Kidney (tissue), 14 donors: ENCODE data around the gene ALKBH3. TPM values are rescaled to one million over a fixed set of nuclear protein-coding genes. Genes with fewer than 3 reads are reported as not detected.

Experiments used
- DNase-seq, 5 donors: peaks; one replicate each; pipeline ENCODE4 v3.0.0-alpha.2; 2013 to 2020
- FAIRE-seq: peaks from 2 replicates; lab custom pipeline; 2012; peaks lifted over from hg19 to GRCh38; lab: Jason Lieb, UNC
- H3K27ac ChIP-seq, 2 donors: one replicate each; pipeline ENCODE4 v1.7.0; 2013; ENCODE audit warnings: low read depth in 2 of 2, low read length in 2 of 2, inconsistent platforms in 1 of 2
- H3K27me3 ChIP-seq: one replicate; pipeline ENCODE4 v1.7.1; 2013; ENCODE audit warnings: low read length, inconsistent platforms; ENCODE audit not compliant: control insufficient read depth, insufficient read depth
- H3K36me3 ChIP-seq, 3 donors: one replicate each; pipeline versions ENCODE4 v1.7.0 to v1.7.1; 2013; ENCODE audit warnings: low read length in 3 of 3, control low read depth in 1 of 3, inconsistent platforms in 1 of 3; ENCODE audit not compliant: insufficient read depth in 3 of 3, control insufficient read depth in 2 of 3
- H3K4me1 ChIP-seq, 3 donors: one replicate each; pipeline versions ENCODE4 v1.7.0 to v1.7.1; 2013; ENCODE audit warnings: low read length in 3 of 3, inconsistent platforms in 1 of 3, low read depth in 1 of 3; ENCODE audit not compliant: control insufficient read depth in 2 of 3, insufficient read depth in 2 of 3
- H3K4me3 ChIP-seq, 3 donors: one replicate each; pipeline versions ENCODE4 v1.7.0 to v1.8.1; 2013; ENCODE audit warnings: low read length in 3 of 3, control low read depth in 1 of 3, inconsistent platforms in 1 of 3
- H3K9ac ChIP-seq, 3 donors: one replicate each; pipeline versions ENCODE4 v1.7.0 to v1.7.1; 2013; ENCODE audit warnings: low read length in 3 of 3, control low read depth in 1 of 3, inconsistent platforms in 1 of 3
- H3K9me3 ChIP-seq, 3 donors: one replicate each; pipeline versions ENCODE4 v1.7.0 to v1.7.1; 2013; ENCODE audit warnings: low read length in 3 of 3, control low read depth in 1 of 3, inconsistent platforms in 1 of 3; ENCODE audit not compliant: control insufficient read depth in 2 of 3, insufficient read depth in 1 of 3
- intact Hi-C: fragments of 100-400 bp; cut with DNase I; formaldehyde crosslinking; loops from one replicate; pipeline ENCODE4 v1.11.1; 2022
- polyA plus RNA-seq: library from polyadenylated mRNA; stranded (reverse); fragments of 350-450 nt; fragmentation: Illumina TruSeq; extraction: RNeasy Lipid Tissue Mini Kit (QIAGEN cat#74804); gene quantifications from one replicate; pipeline ENCODE4 v1.2.3, GENCODE V29; 2014; ENCODE audit warnings: low read depth, low replicate concordance; ENCODE audit not compliant: insufficient read depth
- total RNA-seq: library from RNA; stranded (reverse); fragmentation: NEBNext Ultra II Directional; extraction: Animal tissue kit (Norgen Biotek cat#: 25700); gene quantifications from one replicate; pipeline ENCODE4 v1.2.1, GENCODE V29; 2021
- TF ChIP-seq, protein P1 (sequence below): IDR thresholded peaks from 3 replicates; pipeline ENCODE4 v1.5.1; 2012; ENCODE audit warnings: mild to moderate bottlenecking, moderate library complexity, borderline replicate concordance; ENCODE audit not compliant: insufficient read depth; ENCODE audit errors: extremely low read depth
- donor health status: control.
- donor health status: control.
- donor health status: control.
- donor health status: control.
- donor health status: control.
- donor health status: DM: yes; HTN: yes; CAD: no.
- donor health status: Normal renal cell carcinoma (clear cell type).

ALKBH3 gene
- total and polyA plus RNA-seq, 2 donors from 2014 or later: 23.8 to 49.0 TPM

DNA sequence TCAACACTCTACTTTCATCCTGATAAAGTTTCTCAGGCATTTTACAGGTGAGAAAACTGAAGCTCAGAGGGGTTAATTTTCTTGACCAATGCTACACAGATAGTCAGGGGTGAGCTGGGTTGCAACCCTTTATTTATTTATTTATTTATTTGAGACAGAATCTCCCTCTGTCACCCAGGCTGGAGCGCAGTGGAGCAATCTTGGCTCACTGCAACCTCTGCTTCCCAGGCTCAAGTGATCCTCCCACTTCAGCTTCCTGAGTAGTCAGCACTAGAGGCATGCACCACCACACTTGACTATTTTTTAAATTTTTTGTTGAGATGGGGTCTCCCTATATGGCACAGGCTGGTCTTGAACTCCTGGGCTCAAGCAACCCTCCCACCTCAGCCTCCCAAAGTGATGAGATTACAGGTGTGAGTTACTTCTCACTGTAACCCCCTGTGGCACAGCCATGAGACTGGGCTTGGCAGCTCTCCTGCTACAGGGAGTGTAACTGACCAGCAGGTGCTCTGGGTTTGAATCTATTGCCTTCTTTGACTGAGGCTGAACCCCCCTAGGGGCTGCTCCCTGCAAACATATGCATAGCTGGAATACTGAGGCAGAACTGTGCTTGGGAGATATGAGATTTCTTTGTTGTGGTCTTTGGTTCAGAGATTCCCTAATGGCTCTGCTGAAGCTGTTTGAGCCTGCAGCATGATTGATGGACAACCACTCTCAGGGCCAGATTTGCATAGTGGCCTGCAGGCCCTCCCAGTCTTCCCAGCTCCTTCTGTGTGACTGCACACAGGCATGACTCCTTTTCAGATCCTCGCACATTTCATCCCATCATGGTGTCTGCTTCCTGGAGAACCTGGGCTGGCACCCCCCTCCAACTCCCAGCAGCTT, 68.0 kb downstream of the ALKBH3 start:
- Histone ChIP-seq H3K27me3 (peaks cover 8% of the 10 kb centered on the region), H3K9me3 (no peaks in the 10 kb centered on the region), H3K27ac (peak overlapping the region; percentile 38 to 47), H3K9ac (no peak overlapping the region), H3K4me3 (no peak overlapping the region), H3K36me3 (no peaks in the 10 kb centered on the region), H3K4me1 (peaks cover 0 to 12% (median 0%) of the 10 kb centered on the region in 3 donors)
- DNase-seq: peak in 1 of 5 donors; percentile 30
- intact Hi-C loops: loop anchor here (10.0 kb wide), 1 partner anchor 86 kb away; no protein-coding TSS in a partner anchor
- TF ChIP-seq, protein P1, sequence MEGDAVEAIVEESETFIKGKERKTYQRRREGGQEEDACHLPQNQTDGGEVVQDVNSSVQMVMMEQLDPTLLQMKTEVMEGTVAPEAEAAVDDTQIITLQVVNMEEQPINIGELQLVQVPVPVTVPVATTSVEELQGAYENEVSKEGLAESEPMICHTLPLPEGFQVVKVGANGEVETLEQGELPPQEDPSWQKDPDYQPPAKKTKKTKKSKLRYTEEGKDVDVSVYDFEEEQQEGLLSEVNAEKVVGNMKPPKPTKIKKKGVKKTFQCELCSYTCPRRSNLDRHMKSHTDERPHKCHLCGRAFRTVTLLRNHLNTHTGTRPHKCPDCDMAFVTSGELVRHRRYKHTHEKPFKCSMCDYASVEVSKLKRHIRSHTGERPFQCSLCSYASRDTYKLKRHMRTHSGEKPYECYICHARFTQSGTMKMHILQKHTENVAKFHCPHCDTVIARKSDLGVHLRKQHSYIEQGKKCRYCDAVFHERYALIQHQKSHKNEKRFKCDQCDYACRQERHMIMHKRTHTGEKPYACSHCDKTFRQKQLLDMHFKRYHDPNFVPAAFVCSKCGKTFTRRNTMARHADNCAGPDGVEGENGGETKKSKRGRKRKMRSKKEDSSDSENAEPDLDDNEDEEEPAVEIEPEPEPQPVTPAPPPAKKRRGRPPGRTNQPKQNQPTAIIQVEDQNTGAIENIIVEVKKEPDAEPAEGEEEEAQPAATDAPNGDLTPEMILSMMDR: no peak
- no peak for FAIRE-seq

DNA sequence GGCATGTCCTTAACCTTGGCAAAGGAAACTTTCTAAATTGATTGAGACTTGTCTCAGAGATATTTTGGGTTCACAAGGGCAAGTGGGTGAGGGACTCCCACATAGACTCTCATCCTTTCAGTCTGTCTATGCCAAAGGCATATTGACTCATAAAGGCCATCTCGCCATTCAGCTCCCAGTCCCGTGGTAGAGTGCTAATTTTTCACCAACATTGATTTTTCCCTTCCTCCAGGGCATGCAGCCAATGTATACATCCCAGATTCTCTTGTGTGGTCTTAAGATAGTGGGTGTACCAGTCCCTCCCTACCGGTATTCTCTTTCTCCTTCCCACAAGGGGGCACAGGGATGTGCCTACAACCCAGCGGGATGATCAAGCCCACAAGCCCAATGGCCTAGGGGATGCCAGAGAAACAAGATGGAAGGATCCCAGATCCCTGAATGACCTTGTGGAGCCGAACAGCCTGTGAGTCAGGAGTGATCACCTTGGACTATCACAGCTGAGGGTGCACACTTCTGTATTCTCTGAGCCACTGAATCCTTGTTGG, 69.8 kb downstream of the ALKBH3 start:
- H3K27me3 ChIP-seq: peaks cover under 1% of the 10 kb centered on the region
- H3K27ac ChIP-seq: no peak overlapping the region
- no peak overlapping the region for H3K4me3 ChIP-seq
- TF ChIP-seq, protein P1: no peak
- H3K36me3 ChIP-seq: no peaks in the 10 kb centered on the region
- no peaks in the 10 kb centered on the region for H3K9me3 ChIP-seq
- FAIRE-seq (no peak), DNase-seq (no peak)
- intact Hi-C loops: no loop called here
- peaks cover 0 to 2% (median 0%) of the 10 kb centered on the region in 3 donors for H3K4me1 ChIP-seq
- H3K9ac ChIP-seq: no peak overlapping the region

DNA sequence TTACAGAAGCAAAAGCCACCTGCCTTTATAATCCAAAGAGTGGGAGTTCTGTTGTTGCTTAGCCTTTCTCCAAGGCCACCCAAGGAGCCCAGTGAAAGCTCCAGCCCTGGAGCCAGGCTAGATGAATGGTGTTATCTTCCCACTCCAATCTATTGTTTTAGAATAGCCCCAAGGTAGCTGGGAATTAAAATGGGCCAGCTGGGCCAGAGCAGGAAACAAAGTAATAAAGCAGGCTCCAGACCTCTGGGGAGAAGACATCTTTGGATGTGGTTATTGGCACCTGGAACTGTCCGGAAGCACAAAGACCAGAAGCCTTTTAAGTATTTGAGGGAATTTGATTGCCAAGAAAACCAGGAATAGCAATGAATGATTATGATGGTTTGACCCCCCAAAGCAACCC, 70.6 kb downstream of the ALKBH3 start:
- TF ChIP-seq, protein P1: no peak
- H3K27me3 ChIP-seq: no peaks in the 10 kb centered on the region

More for the DNA sequence above, 70.6 kb downstream of the ALKBH3 start:
- Histone ChIP-seq H3K4me1 (peaks cover 0 to 2% (median 0%) of the 10 kb centered on the region in 3 donors), H3K9ac (no peak overlapping the region), H3K9me3 (no peaks in the 10 kb centered on the region), H3K4me3 (no peak overlapping the region), H3K36me3 (no peaks in the 10 kb centered on the region), H3K27ac (no peak overlapping the region)
- FAIRE-seq (no peak), DNase-seq (no peak)
- intact Hi-C loops: no loop called here
